ENCODE results near the gene PARP6. TPM values are rescaled to one million over a fixed set of nuclear protein-coding genes. Genes with fewer than 3 reads are reported as not detected.

Gene PARP6
- total RNA-seq, 1 experiment from 2014 or later: 30.4 TPM

DNA sequence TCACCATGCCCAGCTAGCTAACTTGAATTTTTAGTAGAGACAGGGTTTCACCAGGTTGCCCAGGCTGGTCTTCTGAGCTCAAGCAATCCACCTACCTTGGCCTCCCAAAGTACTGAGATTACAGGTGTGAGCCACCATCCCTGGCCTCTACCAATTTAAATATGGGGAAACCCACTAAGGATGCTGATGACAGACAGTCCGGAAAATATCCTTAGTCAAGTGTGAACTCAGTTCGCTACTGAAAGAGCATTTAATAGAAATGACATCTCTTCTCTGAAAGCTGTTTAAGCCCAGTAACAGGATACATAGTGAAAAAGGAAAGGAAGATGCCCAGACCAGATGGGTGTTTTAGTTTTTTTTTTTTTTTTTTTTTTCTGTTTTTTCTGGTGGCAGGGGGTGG, 67.1 kb downstream of the PARP6 start:
- in situ Hi-C loops (cut with HindIII; ENCODE audit: low sequenced_read_pairs): no loop called here
- DNase-seq (ENCODE audit: low spot score): no peak

DNA sequence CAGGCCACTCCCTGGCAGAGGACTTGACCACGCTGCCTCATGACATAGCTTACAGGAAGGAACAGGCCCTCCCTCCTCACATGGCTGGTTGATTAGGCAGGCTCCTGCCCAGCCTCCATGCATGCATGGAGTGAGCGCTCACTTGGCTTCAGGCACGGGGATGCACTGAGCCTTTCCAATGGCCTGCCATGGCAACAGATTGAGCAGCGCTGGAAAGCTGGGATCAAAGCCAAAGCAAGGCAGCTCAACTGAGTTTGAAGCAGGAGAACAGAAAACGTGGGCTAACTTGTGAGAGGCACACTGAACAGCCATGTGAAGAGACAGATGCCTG, 68.9 kb downstream of the PARP6 start:
- in situ Hi-C loops (cut with HindIII; ENCODE audit: low sequenced_read_pairs): no loop called here
- DNase-seq (ENCODE audit: low spot score): peak; percentile 99

DNA sequence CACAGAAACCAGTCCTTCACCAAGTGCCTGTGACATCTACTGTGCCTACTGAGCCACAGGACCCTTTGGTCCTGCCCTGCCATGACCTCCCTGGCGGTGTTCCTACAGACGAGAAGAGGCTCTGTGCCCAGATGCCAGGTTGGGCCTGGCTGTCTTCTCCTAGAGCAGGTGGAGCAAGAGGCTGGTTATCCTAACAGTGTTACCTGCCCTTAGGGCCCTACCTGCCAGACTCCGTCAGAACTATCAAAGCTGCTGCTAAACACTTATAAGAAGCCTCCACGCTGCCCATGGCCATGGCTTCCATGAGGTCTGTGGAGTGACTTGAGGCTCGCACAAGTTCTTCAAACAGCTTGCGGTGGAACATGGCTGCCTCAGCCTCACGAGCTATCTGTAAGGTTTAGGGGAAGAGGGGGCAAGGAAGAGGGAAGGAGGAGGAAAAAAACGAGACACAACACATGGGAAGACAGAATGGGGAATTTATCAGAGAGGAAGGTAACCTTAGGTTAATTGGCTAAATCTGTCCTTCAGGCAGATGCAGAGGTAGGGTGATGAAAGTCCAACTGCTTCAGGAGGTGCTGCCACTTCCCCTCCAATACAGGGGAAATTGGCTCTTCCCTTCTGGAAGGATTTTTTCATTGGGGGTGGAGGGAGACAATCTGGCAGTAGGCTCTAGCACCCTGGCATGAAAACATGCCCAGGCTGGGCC, 69.4 kb downstream of the PARP6 start:
- no peak for DNase-seq (ENCODE audit: low spot score)
- in situ Hi-C loops (cut with HindIII; ENCODE audit: low sequenced_read_pairs): no loop called here

DNA sequence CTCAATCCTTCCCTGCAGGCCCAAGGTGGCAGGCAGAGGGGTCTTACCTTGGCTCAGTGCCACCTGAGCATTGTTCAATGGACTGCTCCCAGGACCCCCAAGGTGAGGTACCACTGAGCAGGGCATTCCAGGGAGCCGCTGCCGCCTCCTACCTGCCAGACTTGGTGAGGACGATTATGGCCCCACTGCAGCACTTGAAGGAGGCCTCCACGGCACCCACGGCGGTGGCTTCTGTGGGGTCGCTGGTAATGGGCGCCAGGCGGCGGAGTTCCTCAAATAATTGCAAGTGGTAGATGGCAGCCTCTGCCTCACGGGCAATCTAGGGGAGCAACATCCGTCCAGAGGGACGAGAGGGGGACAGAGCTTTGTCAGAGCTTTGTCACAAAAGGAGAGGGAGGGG, 70.1 kb downstream of the PARP6 start:
- in situ Hi-C loops (cut with HindIII; ENCODE audit: low sequenced_read_pairs): no loop called here
- no peak for DNase-seq (ENCODE audit: low spot score)

DNA sequence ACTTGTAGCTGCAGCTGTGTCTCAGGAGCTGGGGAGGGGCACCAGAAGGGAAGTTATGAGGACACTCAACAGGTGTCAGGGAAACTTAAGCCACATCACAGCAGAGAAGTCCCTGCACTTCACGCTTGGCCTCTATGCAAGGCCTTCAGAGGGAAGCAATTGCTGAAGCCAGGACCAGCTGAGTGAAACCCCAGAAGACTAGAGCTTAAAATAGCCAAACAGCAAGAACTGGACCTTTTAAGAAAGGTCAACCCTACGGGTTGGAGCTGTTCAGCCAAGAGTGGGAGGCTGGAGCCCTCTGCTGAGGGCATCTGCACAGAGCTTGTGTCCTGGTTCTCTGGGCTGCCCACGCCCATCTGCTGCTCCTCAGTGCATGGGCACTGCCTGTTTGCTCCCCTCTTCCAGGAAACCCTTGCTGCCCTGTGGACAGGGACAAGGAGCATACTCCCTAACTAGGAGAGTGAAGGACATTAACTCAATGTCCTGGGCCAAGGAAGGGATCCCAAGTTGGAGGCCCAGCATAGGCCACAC, 70.9 kb downstream of the PARP6 start:
- DNase-seq (ENCODE audit: low spot score): no peak
- in situ Hi-C loops (cut with HindIII; ENCODE audit: low sequenced_read_pairs): no loop called here

DNA sequence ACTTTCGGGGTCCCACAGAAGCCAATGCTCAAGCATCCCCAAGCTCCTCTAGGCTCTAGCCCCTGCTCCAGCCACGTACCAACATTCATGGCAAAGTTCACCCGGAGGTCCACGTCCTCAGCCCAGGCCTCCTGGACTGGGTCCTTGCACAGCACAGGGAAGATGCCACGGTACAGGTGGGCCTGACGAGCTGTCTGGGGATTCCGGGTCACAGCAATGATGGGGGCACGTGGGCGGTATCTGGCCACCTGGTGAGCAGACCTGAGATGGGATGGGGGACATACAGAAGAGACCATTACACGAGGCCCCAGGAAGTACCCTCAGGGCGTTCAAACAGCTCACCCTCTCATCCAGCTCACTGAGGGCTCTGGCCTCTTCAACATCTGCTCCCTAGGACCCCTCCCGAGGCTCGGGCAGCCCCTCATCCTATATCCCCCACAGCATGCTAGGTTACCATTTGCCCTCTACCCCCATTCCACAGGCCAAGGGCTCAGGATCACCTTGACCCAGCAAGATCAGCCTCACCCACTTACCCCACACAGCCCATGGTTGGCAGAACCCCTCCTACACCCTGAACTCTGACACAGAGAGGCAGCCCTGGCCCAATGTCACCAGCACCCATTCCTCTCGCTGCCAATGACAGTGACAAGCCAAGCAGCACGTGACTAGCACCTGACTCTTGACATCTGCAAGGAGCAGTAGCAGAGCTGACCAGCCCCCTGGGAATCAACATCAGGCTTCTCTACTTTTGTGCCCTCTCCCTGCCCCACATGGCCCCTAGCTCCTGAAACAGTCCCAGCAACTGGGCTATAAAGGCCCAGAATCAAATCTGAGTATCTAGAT, 71.7 kb downstream of the PARP6 start:
- no peak for DNase-seq (ENCODE audit: low spot score)
- in situ Hi-C loops (cut with HindIII; ENCODE audit: low sequenced_read_pairs): no loop called here

DNA sequence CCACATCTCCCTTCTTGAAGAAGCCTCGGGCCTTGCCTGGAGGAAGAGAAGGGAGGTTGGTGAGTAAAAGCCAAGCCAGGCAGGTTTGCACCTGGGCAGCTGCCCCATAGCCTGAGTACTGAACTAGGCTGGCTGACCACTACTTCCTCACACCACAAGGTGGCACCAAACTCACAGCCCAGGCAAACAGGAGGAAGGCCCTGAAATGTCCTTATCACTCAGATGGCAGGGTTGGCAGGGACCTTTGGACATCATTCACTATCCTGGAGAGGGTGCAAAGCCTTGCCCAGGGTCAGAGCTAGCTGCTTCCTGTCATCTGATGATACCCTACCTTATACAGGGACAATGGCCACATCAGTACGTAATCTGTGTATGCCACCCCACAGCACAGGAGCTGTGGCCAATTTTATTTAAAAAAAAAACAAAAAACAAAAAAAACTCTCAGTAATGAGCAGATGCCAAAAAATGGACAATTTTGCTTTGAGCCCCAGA, 72.6 kb downstream of the PARP6 start:
- peak; percentile 92 for DNase-seq (ENCODE audit: low spot score)
- in situ Hi-C loops (cut with HindIII; ENCODE audit: low sequenced_read_pairs): no loop called here

DNA sequence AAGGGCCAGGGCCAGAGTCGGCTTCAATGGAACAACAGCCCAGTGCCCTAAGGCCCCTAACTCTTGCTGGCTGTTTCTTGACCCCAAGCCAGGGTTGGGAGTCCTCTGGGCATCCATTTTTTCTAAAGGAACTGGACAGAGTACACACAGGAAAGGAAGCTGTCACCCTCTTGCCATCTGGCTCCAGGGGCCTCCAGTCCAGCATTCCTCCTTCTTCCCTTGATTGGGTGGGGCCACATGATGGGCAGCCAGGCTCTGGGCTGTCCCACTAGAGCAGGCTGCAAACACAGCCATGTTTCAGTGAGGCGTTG, 73.2 kb downstream of the PARP6 start:
- no peak for DNase-seq (ENCODE audit: low spot score)
- in situ Hi-C loops (cut with HindIII; ENCODE audit: low sequenced_read_pairs): no loop called here

DNA sequence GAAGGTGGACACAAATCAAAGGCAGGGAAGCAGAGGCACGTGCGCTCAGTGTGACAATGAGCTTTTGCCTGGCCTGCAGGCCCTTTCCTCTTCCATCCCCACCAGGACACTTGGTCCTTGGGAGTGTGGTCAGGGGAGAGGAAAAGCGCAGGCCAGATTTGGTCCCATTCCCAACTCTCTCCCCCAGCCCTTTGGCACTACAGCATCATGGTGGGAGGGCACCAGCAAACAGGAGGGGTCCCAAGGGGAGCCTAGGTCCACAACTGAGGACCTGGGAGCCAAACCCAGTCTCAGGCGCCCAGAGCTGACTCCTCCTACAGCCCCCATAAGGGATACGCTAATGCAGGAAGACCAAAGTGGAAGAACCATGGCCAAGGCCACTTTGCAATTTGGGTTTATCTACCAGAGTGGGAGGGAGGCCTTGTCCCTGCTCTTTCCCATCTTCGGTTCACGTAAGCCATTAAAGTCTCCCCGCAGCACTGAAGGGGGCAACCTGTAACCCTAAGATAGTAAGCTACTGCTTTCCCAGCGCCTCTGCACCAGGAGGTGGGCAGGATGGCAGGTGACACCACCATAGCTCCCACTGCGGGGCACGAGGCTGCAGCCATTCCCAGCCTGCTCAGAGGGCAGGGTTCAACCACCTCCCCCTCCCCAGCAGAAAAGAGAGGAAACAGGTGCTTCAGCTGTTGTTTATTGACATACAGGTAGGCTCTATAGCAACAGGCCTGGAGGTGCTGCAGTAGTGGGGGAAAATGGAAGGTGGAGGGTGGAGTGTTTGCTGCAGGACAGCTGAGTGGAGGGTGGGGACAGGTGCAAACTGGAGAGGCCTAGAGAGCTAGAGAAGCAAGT, 73.8 kb downstream of the PARP6 start:
- in situ Hi-C loops (cut with HindIII; ENCODE audit: low sequenced_read_pairs): no loop called here
- no peak for DNase-seq (ENCODE audit: low spot score)

DNA sequence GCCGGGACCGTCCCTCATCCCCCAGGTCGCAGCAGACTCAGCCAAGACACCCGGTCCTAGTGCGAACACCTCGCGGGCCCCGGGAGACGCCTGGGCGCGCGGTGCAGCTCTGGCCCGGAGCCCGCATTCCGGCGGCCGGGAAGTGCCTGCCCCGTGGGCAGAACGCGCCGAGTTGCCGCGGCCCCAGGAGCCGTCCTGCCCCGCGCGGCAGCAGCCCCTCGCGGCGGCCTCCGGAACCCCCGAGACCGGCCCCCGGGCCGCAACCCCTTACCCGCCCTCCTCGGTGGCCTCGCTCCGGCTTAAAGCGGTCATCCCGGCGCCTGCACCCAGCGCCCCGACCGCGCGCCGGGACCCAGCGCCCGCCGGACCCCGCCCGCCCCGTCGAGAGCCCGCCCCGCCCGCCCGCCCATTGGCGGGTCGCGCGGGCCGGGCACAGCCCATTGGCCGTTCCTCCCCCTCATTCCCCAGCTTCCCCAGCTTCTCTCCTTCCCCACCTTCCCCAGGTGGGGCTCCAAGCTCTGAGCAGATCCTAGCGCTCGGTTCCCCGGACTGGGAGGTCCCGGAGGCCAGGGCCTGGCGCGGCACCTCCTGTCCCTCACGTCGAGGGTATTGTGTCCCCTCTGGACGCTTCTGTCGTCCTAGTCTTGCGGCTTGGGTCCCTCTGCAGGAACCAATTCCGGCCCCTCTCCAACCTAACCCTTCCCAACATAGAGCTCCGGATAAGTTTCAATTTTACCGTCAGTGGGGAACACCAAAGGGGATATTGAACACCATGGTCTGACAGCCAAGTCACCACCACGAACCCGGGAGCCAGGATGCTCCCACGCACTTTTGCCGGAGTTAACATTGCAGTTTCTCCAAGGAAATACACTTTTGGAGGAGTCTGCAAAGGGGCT, 74.6 kb downstream of the PARP6 start, which contains the start of gene GRAMD2A:
Gene GRAMD2A, minus strand, starts transcription at position 328 of the 896 bp plus-strand sequence.
- DNase-seq (ENCODE audit: low spot score): no peak
- in situ Hi-C loops (cut with HindIII; ENCODE audit: low sequenced_read_pairs): no loop called here

DNA sequence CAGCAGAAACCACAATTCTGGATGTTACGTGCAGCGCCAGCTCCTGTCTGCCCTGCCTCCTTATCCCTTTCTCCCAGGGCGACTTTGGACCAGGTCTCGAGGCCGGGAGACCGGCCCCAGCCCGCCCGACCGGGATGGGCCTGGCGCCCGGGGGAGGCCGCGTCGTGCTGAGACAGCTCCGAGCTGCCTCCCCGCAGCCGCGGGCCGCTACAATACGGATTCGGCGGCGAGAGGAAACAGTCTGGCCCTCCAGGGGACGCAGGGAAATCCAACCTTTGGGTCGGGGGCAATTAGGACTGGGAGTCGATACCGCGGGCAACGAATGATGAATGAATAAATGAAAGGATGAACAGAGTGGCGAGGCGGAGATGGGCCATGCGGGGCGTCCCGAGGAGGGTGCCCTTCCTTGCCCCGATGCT, 75.3 kb downstream of the PARP6 start:
- in situ Hi-C loops (cut with HindIII; ENCODE audit: low sequenced_read_pairs): no loop called here
- no peak for DNase-seq (ENCODE audit: low spot score)

DNA sequence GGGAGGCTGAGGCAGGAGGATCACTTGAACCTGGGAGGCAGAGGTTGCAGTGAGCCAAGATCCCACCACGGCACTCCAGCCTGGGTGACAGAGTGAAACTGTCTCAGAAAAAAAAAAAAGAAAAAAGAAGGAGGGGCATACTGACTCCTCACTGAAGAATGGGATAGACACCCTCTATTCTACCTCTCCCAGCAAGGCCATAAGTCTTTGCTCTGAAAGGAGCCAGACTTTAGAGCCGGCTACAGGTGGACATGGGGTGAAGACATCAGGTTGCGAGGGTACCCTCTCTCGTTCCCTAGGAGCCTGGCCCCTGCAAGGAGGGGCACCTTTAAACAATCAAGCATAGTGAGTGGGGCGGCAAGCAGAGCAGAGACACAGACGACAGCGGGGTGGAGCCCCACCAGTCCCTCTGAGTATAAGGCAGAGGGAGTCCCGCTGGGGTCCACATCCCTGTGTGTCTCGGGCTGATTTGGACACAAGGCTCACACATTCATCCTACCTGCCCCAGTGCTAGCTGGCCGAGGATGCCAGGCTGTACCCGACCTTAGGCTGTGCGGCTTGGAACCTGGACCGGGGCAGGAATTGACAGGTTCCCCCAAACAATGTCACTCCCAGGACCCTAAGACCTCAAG, 75.8 kb downstream of the PARP6 start:
- DNase-seq (ENCODE audit: low spot score): no peak
- in situ Hi-C loops (cut with HindIII; ENCODE audit: low sequenced_read_pairs): no loop called here

DNA sequence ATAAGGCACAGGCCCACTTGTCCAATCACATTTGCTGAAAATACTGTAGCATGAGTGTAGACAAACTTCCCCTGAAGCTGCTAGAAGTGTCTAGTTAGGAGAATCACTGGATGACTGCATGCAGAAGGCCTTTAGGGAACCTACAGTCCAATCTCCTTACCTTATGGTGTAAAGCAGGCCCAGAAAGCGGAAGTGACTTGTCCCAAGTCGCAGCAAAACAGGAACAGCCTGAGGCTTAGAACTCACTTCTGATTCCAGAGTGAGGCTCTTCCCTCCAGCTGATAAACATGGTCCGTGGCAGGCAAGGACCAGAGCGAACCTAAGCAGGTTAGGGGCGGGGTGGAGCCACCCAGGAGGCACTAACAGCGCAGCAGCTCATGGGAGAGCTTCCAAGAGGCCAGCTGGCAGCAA, 77.2 kb downstream of the PARP6 start:
- in situ Hi-C loops (cut with HindIII; ENCODE audit: low sequenced_read_pairs): no loop called here
- no peak for DNase-seq (ENCODE audit: low spot score)

DNA sequence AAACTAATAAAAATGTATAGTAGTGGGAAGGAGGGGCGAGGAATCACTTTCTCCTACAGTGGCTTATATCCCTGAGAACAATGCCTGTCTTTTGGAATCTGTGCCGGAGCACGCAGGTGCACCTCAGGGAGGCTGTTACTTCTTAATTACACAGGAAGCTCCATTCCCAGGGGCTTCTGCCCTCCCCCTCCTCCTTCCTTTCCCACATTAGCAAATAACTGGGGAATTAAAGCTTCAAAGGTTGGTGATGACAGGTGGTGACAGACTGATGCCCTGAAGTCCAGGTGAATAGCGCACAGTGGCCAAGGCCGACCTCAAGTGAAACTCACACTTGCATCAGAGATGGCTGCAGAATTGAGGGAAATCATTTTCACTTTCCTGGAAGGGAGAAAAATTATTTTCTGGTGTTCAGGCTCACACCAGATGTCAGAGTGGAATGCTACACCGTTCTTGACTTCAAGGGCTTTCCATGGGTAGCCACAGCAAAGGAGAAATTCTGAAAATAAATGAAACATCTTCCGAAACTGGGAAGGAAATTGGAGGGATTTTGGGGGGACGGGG, 78.4 kb downstream of the PARP6 start:
- no peak for DNase-seq (ENCODE audit: low spot score)
- in situ Hi-C loops (cut with HindIII; ENCODE audit: low sequenced_read_pairs): no loop called here

DNA sequence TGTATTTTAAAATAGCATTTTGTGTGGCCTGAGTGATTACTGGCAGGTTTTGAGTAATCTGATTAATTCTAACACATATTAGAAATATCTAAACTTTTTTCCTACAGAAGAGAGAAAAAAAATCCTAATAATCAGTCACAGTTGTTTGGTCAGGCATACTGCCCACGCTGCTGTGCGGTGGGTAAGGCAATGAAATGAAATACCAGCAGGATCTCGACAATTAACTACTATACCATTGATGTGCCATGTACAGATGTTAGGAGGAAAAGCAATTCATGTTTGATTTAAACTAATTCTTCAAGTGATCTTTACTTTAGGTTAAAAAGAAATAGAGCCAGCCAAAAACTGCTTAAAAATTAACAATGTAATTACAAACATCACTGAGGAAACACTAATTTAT, 79.9 kb downstream of the PARP6 start:
- in situ Hi-C loops (cut with HindIII; ENCODE audit: low sequenced_read_pairs): no loop called here
- no peak for DNase-seq (ENCODE audit: low spot score)

Measured in G401 (cell line).